ENCODE measurements around the gene ZBTB43. TPM values are rescaled to one million over a fixed set of nuclear protein-coding genes. Genes with fewer than 3 reads are reported as not detected.
"Not testable (repeated sequence)": the region's sequence is repeated elsewhere in the genome, so short reads cannot be mapped to it uniquely, and the experiment has no call there.

Gene ZBTB43
- total RNA-seq, 2 experiments from 2014 or later, result 4.1 to 6.4 TPM

DNA sequence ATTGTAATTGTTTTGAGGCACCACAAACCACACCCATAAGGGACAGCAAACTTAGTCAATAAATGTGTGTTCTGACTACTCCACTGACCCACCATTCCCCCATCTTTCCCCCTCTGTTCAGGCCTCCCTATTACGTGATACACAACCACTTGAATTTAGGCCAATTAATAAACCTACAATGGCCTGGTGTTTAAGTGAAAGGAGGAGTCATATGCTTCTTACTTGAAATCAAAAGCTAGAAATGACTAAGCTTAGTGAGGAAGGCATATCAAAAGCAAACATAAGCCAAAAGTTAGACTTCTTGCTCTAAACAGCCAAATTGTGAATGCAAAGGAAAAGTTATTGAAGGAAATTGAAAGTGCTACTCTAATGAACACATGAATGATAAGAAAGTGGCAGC lies 14.6 kb downstream of the ZBTB43 start:
- intact Hi-C loops (cut with micrococcal nuclease; ENCODE audit: unreplicated experiment), result no loop called here
- Histone ChIP-seq H3K4me1 (ENCODE audit: insufficient read depth, low read length, poor library complexity, severe bottlenecking) (no peaks in the 10 kb centered on the region), H3K9me2 (ENCODE audit: insufficient read depth, low read length) (no peaks in the 10 kb centered on the region), H3K4me3 (ENCODE audit: low read depth, low read length, poor library complexity, severe bottlenecking) (no peak overlapping the region), H3K4me2 (ENCODE audit: low read length) (no peak overlapping the region), H3K27ac (ENCODE audit: low read depth, low read length, poor library complexity, severe bottlenecking) (no peak overlapping the region), H3K79me2 (ENCODE audit: insufficient read depth, low read depth, low read length) (no peaks in the 10 kb centered on the region; the same call in 1 of the 2 replicates), H3K36me3 (ENCODE audit: insufficient read depth, low read length) (peaks cover 53% of the 10 kb centered on the region), H2AFZ (ENCODE audit: low read length) (no peak overlapping the region), H4K20me1 (ENCODE audit: insufficient read depth, low read length) (no peaks in the 10 kb centered on the region), H3K9me3 (ENCODE audit: low read length) (peaks cover 31% of the 10 kb centered on the region)
- BruUV-seq (replicated peaks), result no TSS peak
- no peak for TF ChIP-seq EZH2phosphoT487 (IDR thresholded peaks at IDR 0.05; ENCODE audit: borderline replicate concordance, low read depth, low read length)
- TF ChIP-seq, protein P1, sequence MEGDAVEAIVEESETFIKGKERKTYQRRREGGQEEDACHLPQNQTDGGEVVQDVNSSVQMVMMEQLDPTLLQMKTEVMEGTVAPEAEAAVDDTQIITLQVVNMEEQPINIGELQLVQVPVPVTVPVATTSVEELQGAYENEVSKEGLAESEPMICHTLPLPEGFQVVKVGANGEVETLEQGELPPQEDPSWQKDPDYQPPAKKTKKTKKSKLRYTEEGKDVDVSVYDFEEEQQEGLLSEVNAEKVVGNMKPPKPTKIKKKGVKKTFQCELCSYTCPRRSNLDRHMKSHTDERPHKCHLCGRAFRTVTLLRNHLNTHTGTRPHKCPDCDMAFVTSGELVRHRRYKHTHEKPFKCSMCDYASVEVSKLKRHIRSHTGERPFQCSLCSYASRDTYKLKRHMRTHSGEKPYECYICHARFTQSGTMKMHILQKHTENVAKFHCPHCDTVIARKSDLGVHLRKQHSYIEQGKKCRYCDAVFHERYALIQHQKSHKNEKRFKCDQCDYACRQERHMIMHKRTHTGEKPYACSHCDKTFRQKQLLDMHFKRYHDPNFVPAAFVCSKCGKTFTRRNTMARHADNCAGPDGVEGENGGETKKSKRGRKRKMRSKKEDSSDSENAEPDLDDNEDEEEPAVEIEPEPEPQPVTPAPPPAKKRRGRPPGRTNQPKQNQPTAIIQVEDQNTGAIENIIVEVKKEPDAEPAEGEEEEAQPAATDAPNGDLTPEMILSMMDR (conservative IDR thresholded peaks at IDR 0.05; ENCODE audit: low read length), result no peak
- DNase-seq (ENCODE audit: low spot score), result no peak
- ChIA-PET CTCF (ENCODE audit: unreplicated experiment) (no interaction called here), POLR2A (interaction anchor here (1.4 kb wide), 1 partner anchor 14 kb away, joined by 6 read pairs; the partner anchor contains the start of gene ZBTB43)

DNA sequence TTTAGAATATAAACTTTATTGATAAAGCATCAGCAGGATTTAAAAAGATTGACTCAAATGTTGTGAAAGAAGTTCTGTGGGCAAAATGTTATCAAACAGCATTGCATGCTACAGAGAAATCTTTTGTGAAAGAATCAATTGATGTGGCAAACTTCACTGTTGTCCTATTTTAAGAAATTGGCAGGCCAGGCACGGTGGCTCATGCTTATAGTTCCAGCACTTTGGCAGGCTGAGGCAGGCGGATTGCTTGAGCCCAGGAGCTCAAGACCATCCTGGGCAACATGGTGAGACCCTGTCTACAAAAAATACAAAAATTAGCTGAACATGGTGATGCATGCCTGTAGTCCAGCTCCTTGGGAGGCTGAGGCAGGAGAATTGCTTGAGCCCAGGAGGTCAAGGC lies 17.4 kb downstream of the ZBTB43 start:
- H3K9me3 ChIP-seq (ENCODE audit: low read length), result peaks cover 20% of the 10 kb centered on the region; the same call in 1 of the 2 replicates
- ChIA-PET POLR2A (interaction anchor here (0.7 kb wide), 1 partner anchor 266 kb away, joined by 3 read pairs; no protein-coding TSS in a partner anchor), CTCF (ENCODE audit: unreplicated experiment) (no interaction called here)
- intact Hi-C loops (cut with micrococcal nuclease; ENCODE audit: unreplicated experiment), result no loop called here
- BruUV-seq (replicated peaks), result no TSS peak
- no peaks in the 10 kb centered on the region for H3K9me2 ChIP-seq (ENCODE audit: insufficient read depth, low read length)
- H4K20me1 ChIP-seq (ENCODE audit: insufficient read depth, low read length), result no peaks in the 10 kb centered on the region
- H3K4me3 ChIP-seq (ENCODE audit: low read depth, low read length, poor library complexity, severe bottlenecking), result no peak overlapping the region
- H3K79me2 ChIP-seq (ENCODE audit: insufficient read depth, low read depth, low read length), result no peaks in the 10 kb centered on the region; the same call in 1 of the 2 replicates
- no peak for DNase-seq (ENCODE audit: low spot score)
- H3K36me3 ChIP-seq (ENCODE audit: insufficient read depth, low read length), result peaks cover 36% of the 10 kb centered on the region
- TF ChIP-seq, protein P1 (conservative IDR thresholded peaks at IDR 0.05; ENCODE audit: low read length), result no peak
- TF ChIP-seq EZH2phosphoT487 (IDR thresholded peaks at IDR 0.05; ENCODE audit: borderline replicate concordance, low read depth, low read length), result no peak
- no peak overlapping the region for H3K4me2 ChIP-seq (ENCODE audit: low read length)
- H2AFZ ChIP-seq (ENCODE audit: low read length), result no peak overlapping the region
- H3K4me1 ChIP-seq (ENCODE audit: insufficient read depth, low read length, poor library complexity, severe bottlenecking), result no peaks in the 10 kb centered on the region
- no peak overlapping the region for H3K27ac ChIP-seq (ENCODE audit: low read depth, low read length, poor library complexity, severe bottlenecking)

DNA sequence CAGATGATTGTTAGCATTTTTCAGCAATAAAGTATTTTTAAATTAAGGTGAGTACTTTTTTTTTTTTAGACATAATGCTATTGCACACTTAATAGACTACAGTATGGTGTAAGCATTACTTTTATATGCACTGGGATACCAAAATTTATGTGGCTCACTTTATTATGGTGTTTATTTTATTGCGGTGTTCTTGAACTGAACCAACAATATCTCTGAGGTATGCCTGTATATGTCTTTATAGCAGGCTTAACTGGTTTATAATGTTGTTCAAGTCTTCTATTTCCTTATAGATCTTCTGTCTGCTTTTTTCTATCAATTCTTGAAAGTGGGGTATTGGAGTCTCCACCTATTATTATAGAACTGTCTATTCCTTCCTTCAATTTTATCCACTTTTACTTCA lies 18.0 kb downstream of the ZBTB43 start:
- peaks cover 36% of the 10 kb centered on the region for H3K36me3 ChIP-seq (ENCODE audit: insufficient read depth, low read length)
- no peaks in the 10 kb centered on the region for H3K9me2 ChIP-seq (ENCODE audit: insufficient read depth, low read length)
- no peak for DNase-seq (ENCODE audit: low spot score)
- no peaks in the 10 kb centered on the region for H4K20me1 ChIP-seq (ENCODE audit: insufficient read depth, low read length)
- intact Hi-C loops (cut with micrococcal nuclease; ENCODE audit: unreplicated experiment), result no loop called here
- no peak overlapping the region for H3K4me2 ChIP-seq (ENCODE audit: low read length)
- POLR2A ChIA-PET, result interaction anchor here (0.7 kb wide), 1 partner anchor 265 kb away, joined by 3 read pairs; no protein-coding TSS in a partner anchor
- no peak overlapping the region for H3K4me3 ChIP-seq (ENCODE audit: low read depth, low read length, poor library complexity, severe bottlenecking)
- no peak for TF ChIP-seq EZH2phosphoT487 (IDR thresholded peaks at IDR 0.05; ENCODE audit: borderline replicate concordance, low read depth, low read length)
- TF ChIP-seq, protein P1 (conservative IDR thresholded peaks at IDR 0.05; ENCODE audit: low read length), result no peak
- peaks cover 20% of the 10 kb centered on the region; the same call in 1 of the 2 replicates for H3K9me3 ChIP-seq (ENCODE audit: low read length)
- H3K4me1 ChIP-seq (ENCODE audit: insufficient read depth, low read length, poor library complexity, severe bottlenecking), result no peaks in the 10 kb centered on the region
- H2AFZ ChIP-seq (ENCODE audit: low read length), result no peak overlapping the region
- no TSS peak for BruUV-seq (replicated peaks)
- H3K27ac ChIP-seq (ENCODE audit: low read depth, low read length, poor library complexity, severe bottlenecking), result no peak overlapping the region
- CTCF ChIA-PET (ENCODE audit: unreplicated experiment), result no interaction called here
- no peaks in the 10 kb centered on the region; the same call in 1 of the 2 replicates for H3K79me2 ChIP-seq (ENCODE audit: insufficient read depth, low read depth, low read length)

DNA sequence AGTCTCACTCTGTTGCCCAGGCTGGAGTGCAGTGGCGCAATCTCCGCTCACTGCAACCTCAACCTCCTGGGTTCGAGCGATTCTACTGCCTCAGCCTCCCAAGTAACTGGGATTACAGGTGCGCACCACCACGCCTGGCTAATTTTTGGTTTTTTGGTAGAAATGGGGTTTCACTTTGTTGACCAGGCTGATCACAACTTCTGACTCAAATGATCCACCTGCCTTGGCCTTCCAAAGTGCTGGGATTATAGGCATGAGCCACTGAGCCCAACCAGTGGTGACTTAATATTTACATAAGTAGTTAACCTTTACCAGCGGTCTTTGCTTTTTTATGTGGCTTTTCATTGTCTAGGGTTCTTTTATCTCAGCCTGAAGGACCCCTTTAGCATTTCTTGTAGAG lies 19.2 kb downstream of the ZBTB43 start:
- H3K79me2 ChIP-seq (ENCODE audit: insufficient read depth, low read depth, low read length); H3K9me2 ChIP-seq (ENCODE audit: insufficient read depth, low read length); H3K4me2 ChIP-seq (ENCODE audit: low read length); H2AFZ ChIP-seq (ENCODE audit: low read length); H4K20me1 ChIP-seq (ENCODE audit: insufficient read depth, low read length); BruUV-seq (replicated peaks); H3K4me3 ChIP-seq (ENCODE audit: low read depth, low read length, poor library complexity, severe bottlenecking); H3K27ac ChIP-seq (ENCODE audit: low read depth, low read length, poor library complexity, severe bottlenecking); DNase-seq (ENCODE audit: low spot score); intact Hi-C loops (cut with micrococcal nuclease; ENCODE audit: unreplicated experiment); H3K4me1 ChIP-seq (ENCODE audit: insufficient read depth, low read length, poor library complexity, severe bottlenecking): not testable (repeated sequence)
- ChIA-PET CTCF (ENCODE audit: unreplicated experiment) (interaction anchor here (0.6 kb wide), 1 partner anchor 446 kb away, joined by 3 read pairs; no protein-coding TSS in a partner anchor), POLR2A (interaction anchor here (0.6 to 1.0 kb wide), 2 partner anchors 18 to 485 kb away, joined by 3 read pairs; no protein-coding TSS in a partner anchor)
- Histone ChIP-seq H3K9me3 (ENCODE audit: low read length) (peaks cover 12% of the 10 kb centered on the region; the same call in 1 of the 2 replicates), H3K36me3 (ENCODE audit: insufficient read depth, low read length) (peaks cover 26% of the 10 kb centered on the region)

All from OCI-LY7 (cell line).